Measurements from ENCODE around the gene OTC.

The OTC gene

GRCh38 chrX:38468563-38469157, 116.3 kb downstream of the OTC start:
- no peak for DNase-seq (ENCODE audit: low read depth, low spot score)
